UCSD-AML1 (cell line): Measurements from ENCODE around the gene MROH2A.
"Not testable (repeated sequence)": the region's sequence is repeated elsewhere in the genome, so short reads cannot be mapped to it uniquely, and the experiment has no call there.

Experiments
- DNase-seq: peaks from one replicate; lab custom pipeline; 2025; ENCODE audit not compliant: unreplicated experiment; lab: John Stamatoyannopoulos, UW

Gene MROH2A

DNA sequence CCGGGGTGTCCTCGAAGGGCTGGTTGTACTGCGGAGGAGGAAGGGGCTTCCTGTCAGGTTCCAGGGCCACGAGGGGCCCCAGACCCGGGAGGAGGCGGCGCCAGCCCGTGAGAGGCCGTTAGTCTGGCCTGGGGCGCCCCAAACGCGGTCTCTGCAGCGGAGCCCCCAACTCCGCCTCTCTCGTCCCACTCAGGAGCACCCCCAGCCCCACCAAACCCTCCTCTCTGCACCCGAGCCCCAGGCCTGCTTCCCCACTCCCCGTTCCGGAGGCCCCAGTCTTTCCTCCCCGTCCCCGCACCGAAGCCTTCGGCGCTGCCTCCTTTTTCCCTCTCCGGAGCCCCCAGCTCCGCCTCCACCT, 75.7 kb downstream of the MROH2A start:
- no peak for DNase-seq

DNA sequence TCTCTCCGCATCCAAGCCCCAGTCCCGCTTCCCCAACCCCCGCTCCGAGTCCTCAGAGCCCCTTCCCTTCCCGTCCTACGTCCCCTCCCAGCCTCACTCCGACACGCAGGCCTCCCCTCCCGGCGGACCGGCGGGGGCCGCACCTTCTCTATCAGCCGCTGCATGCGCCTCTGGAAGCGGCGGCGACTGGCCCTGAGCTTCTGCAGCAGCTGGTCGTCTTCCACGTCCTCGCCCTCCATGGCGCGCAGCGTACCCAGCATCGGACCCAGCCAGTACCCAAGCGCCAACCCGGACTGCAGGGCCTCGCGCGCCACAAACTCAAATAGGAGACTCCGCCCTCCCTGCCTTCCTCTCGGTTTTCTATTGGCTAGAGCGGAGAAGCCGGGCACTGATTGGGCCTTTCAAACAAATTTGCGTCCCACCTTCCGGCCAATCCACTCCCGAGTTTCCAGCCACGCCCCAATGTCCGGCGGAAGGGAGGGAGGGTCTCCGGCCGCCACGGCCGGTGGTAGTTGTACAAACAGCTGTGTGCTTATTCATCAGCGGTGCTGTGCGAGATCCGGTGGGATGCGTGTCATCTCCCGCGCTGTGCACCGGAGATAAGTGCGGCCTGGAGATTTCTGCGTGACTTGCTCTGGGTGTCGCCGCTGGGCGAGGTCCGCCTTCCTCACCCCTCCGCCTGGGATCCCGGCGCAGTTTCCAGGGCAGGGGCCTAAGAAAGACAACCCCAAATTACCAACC, 76.3 kb downstream of the MROH2A start, which contains the start of gene HJURP:
Gene HJURP (minus strand): TSS at position 295 of the 741 bp plus-strand sequence. CDS start 35 bp downstream, at position 260.
- DNase-seq, result peak; percentile 92

- DNase-seq, result no peak
Measured at GRCh38 chr2:233855345-233855744, 77.2 kb downstream of the MROH2A start.

DNA sequence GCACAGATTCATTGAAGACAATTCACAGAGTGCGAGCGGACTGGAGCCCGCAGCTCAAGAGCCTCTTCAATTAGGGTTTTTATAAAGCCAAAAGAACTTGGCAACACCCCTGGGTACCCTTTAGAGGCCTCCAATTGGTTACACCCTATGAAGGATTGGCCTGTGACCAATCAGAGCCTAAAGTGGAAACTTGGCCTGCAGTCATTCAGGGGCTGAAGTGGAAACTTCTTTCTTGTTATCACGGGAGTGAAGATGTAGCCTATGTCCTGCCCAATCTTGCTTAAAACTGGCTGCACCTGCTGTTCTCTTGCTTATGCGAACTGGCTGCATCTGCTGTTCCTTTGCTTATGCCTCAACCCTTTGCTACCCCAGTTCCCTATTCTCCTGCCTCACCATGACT, 78.1 kb downstream of the MROH2A start:
- DNase-seq, result no peak

DNA sequence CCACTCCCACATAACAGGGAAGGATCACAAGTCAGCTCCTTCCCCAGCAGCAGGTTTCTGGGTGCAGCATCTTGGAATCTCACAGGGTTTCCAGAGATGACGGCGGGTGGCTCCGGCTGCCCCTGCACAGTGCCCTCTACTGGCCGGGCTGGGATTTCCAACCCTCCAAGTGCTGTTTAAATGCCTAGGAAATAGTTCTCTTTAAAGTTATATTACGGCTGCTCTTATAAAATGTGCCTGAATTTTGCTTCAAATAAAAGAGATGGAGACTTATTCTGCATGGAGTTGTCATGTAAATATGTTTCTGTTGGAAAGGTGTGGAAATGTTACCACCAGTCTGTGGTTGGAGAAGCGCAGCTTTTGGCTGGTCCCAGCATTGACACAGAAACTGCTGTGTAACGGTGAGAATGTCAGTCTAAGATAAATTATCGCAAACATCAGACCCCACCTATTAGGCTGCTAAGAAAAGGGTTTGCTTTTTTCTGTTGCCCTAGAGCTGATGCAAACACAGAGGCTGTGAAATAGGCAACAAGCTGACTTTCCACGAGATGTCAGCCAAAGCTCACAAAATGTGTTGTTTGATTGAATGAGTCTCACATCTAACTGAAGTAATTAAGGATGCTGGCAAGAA, 79.5 kb downstream of the MROH2A start:
- DNase-seq, result peak; percentile 55

DNA sequence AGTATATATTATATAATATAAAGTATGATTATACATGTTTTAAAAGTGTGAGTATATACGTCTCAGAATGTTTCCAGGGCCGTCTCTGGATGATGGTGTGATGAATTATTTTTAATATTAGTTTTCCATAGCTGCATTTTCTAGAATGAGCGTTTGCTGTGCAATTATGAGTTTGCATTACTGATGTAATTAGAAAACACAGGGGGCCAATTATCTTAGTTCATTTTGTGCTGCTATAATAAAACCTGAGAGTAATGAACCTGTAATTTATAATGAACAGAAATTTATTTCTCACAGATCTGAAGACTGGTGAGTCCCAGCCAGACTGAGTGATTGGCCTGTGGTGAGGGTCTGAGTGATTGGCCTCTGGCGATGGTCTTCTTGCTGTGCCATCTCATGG, 80.2 kb downstream of the MROH2A start:
- no peak for DNase-seq

- DNase-seq, result no peak
Measured at GRCh38 chr2:233862261-233862768, 84.2 kb downstream of the MROH2A start.

- DNase-seq, result no peak
Measured at GRCh38 chr2:233865838-233866237, 87.7 kb downstream of the MROH2A start.

DNA sequence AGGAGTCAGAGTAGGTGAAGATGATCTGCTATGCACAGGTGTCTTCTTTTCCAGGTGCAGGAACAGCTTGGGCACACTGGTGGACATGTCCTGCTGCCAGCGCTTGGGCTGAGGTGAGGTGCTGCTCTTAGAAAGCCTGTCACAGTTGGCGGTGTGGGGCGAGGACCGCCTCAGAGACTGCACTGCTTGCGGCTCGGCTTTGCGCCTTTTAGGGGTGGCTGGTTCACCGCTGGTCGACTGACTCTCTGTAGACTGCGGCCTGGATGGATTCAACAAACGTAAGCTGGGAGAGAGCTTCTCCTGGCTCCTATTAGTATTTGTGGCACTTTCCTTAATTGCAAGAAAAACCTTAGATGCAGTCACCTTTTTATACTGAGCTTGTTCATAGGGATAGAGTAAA, 88.3 kb downstream of the MROH2A start:
- DNase-seq, result no peak

GRCh38 chr2:233867993-233868532, 89.9 kb downstream of the MROH2A start, which contains the start of gene MSL3B:
Gene MSL3B, minus strand, starts transcription at chr2:233868386.
- no peak for DNase-seq

DNA sequence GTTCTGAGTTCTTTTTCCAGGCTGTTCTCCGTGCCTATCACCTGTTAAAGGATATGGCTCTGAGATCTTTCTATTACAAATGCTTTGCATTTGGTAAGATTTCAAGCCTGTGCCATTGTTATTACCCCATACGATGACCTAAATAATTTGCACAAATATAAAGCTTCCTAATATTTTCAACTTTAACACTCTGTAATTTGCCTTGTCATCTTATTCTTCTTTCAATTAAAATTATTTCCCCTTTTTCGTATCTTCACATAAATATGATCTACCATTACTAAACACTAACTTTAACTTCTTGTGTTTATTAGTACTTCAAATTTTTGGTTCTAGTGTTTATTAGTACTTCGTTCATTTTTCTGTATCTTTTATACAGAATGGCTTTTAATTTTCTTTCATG, 93.3 kb downstream of the MROH2A start:
- DNase-seq, result no peak

- DNase-seq, result not testable (repeated sequence)
Measured at GRCh38 chr2:233872125-233872524, 94.0 kb downstream of the MROH2A start.

DNA sequence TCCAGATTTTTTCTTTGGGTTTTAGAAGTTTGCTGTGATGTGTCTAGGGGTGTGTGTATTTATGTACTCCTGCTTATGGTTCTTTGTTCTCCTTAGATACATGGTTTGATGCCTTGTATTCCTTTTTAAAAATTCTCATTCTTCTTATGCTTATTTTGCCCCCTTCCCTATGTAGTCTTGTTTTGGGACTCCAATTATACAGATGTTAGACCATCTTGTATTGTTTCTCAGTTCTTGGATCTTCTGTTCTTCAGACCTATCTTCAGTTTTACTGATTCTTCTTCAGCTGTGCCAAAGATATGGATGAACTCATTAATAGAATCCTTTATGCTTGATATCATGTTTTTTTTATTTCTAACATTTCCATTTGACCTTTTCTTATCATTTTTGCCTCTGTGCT, 104.2 kb downstream of the MROH2A start:
- no peak for DNase-seq
